Epithelial cell of esophagus (primary cell): ENCODE results near the gene ADD3.

Experiments
- DNase-seq: peaks from one replicate; pipeline ENCODE4 v3.0.0; 2010; ENCODE audit warnings: low read depth
- H3K4me3 ChIP-seq: 2 replicates; pipeline ENCODE4 v1.5.1; 2011; ENCODE audit warnings: mild to moderate bottlenecking, low read length, control low read depth
- TF ChIP-seq, protein P1 (sequence below): IDR thresholded peaks from 2 replicates; pipeline ENCODE4 v1.5.1; 2011; ENCODE audit warnings: low read depth, mild to moderate bottlenecking, low read length, control low read depth, inconsistent platforms; ENCODE audit not compliant: insufficient read depth; ENCODE audit errors: missing control alignments

ADD3 gene

DNA sequence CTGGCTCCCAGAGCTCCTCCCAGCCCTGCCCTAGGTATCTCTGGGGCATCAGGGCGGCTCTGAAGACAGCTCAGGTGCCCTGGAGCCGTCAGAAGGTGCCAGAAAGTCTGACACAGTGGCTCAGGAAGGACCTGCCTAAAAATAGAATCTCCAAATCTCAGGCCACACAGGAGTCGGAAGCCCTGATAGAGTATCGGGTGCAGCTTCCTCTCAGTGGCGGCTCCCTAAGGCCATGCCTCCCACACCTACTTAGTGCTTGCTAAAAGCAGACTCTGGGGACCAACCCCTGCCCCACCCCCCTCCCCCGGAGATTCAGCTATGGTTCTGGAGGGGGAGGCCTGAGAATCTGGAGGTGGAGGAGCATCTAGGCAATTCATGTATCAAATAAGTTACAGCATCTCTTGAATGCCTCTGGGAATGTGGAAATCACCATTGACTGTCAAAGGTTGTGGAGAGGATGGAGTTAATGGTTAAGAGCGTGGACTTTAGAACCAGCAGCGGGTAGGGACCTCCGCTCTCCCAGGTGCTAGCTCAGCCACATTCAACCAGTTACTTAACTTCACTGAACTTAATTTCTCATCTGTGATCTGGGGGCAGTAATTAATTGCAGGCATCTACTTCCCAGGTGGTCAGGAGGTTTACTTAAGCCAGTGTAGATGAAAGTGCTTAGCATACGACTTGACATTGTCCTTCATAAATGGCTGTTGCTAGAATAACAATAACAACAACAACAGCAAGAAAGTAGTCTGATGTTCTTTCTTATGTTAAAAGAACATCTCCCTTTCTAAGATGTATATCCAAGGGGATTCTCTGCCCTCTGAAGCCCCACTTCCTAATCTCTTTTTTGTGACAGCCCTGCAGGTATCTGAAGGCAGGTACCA is 161.1 kb downstream of the ADD3 start:
- TF ChIP-seq, protein P1, sequence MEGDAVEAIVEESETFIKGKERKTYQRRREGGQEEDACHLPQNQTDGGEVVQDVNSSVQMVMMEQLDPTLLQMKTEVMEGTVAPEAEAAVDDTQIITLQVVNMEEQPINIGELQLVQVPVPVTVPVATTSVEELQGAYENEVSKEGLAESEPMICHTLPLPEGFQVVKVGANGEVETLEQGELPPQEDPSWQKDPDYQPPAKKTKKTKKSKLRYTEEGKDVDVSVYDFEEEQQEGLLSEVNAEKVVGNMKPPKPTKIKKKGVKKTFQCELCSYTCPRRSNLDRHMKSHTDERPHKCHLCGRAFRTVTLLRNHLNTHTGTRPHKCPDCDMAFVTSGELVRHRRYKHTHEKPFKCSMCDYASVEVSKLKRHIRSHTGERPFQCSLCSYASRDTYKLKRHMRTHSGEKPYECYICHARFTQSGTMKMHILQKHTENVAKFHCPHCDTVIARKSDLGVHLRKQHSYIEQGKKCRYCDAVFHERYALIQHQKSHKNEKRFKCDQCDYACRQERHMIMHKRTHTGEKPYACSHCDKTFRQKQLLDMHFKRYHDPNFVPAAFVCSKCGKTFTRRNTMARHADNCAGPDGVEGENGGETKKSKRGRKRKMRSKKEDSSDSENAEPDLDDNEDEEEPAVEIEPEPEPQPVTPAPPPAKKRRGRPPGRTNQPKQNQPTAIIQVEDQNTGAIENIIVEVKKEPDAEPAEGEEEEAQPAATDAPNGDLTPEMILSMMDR, result no peak
- H3K4me3 ChIP-seq, result no peak overlapping the region
- no peak for DNase-seq

DNA sequence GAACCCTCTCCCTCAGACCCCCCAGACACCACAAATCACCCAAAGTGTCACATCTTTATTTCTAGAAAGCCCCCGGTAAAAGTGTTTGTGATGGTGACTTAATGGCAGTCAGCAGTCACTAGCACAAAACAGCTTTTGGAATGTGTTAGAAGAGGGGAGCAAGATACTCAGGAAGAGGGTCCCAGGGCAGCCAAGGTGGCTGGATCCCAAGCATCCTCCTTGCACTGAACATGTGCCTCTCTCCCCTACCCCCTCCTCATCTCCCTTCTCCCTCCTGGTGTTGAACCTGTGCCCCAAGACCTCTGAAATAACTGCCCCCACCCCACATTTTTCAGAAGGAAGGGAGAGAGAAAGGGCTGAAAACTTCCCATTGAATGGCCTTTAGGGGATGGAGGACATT is 161.8 kb downstream of the ADD3 start:
- H3K4me3 ChIP-seq, result no peak overlapping the region
- TF ChIP-seq, protein P1, result no peak
- no peak for DNase-seq

DNA sequence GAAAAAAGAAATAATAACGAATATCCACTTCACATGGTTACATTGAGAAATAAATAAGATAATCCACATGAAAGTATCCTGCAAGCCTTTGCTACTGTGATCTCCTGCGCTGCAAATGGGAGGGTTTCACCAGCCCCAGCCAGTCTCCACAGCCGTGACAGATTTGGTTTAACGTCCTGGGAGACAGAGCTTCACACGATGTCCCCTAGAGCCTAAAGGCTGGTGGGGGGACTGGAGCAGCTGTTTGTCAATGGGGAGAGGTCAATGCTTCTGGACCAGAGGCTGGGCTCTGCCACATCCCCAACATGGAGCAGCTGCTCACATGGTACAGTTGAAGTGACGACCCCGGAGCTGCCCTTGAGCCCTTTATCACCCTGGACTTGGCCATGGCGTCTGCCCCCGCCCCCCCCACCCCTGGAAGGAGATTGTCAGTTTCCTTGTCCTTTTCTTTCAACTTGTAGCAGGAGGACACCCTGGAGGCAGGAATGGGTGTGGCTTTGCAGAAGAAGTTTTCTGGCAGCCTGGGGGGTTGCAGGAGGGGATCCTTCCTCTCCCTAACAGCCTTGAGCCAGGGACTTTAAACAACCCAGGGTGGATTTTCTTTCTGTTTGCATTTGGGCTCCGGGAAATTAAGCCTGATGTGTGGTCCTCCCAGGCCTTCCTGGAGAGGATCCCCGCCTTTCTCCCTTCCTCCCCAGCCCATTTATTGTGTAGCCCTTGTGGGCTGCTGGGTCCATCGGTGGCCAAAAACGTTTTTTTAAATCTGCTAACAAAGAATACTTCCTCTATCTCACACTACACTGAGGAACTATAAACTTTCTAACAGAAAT is 162.6 kb downstream of the ADD3 start:
- TF ChIP-seq, protein P1, result no peak
- no peak overlapping the region for H3K4me3 ChIP-seq
- DNase-seq, result no peak

DNA sequence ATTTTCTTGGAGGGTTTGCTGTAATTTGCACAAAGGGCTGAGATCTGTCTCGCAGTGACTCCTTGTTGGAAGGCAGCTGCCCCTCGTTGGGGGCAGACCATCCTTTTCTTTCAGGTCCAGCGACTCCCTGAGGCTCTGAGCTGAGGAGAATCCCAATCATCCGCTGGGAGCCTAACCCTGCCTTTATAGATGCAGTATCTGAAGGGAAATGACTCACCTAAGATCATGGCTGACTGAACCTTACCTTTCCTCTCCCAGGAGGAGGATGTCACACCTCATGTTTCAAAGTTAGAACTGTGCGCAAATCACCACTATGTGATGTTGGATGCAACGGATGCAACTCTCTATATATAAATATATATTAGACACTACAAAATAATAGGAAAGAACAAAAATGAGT is 163.2 kb downstream of the ADD3 start:
- peak; percentile 78 for DNase-seq
- no peak overlapping the region for H3K4me3 ChIP-seq
- TF ChIP-seq, protein P1, result no peak

DNA sequence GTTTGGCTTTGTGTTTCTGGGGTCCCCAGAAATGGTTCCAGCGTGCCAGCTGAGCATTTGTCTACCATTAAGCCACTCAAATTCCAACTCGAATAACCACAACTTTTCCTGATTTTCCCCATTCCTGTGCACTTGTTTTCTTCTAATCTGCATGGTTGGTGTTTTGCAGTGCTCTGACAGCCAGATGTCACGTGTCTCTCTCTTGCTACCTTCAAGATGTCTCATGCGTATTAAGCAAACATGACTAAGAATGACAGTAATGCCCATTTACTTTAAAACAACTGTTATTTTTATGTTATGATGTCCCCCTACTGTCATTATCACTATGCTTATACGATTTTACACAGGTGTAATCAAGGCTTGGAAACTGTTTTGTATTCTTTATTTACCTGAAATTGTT is 164.4 kb downstream of the ADD3 start:
- TF ChIP-seq, protein P1, result no peak
- DNase-seq, result peak; percentile 79
- no peak overlapping the region for H3K4me3 ChIP-seq

DNA sequence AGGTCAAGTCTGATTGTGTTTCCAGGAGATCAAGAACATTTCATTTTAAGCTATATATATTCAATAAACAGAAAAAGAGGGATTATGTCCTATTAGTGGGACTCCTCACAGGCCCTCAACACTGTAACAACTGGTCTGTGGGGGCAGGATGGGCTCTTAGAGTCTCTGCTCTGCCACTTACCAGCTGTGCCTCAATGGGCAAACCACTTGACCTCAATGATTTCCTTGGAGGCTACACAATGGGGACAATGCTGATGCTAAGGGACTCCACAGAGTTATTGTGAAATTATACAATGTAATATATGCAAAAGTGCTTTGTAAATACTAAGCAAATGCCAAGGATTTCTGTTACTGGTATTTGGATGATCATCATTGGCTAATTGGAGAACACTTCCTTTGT is 166.4 kb downstream of the ADD3 start:
- TF ChIP-seq, protein P1, result no peak
- no peak for DNase-seq
- H3K4me3 ChIP-seq, result no peak overlapping the region

DNA sequence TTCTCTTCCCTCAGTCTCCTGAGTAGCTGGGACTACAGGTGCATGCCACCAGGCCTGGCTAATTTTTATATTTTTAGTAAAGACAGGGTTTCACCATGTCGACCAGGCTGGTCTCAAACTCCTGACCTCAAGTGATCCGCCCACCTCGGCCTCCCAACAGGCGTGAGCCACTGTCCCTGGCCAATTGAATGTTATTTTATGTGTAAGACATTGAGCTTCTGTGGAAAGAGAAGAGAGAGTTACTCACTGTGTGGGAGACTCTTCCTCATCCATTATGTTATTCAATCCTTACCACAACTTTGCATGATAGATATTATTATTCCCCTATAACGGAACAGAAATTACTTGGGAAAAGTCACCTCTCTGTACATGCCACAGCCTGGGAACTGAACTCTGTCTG is 167.0 kb downstream of the ADD3 start:
- no peak overlapping the region for H3K4me3 ChIP-seq
- TF ChIP-seq, protein P1, result no peak
- no peak for DNase-seq
